ENCODE results near the gene RPL13A.
A peak's percentile ranks its signal among the peaks of the same experiment; 100 is the strongest.

The RPL13A gene

GRCh38 chr19:49512970-49513745, 25.8 kb downstream of the RPL13A start:
- peak; percentile 51 for DNase-seq

GRCh38 chr19:49513746-49514118, 26.3 kb downstream of the RPL13A start:
- DNase-seq = no peak

- DNase-seq = no peak
These were observed 26.7 kb downstream of the RPL13A start for GRCh38 chr19:49514151-49514550.

DNA sequence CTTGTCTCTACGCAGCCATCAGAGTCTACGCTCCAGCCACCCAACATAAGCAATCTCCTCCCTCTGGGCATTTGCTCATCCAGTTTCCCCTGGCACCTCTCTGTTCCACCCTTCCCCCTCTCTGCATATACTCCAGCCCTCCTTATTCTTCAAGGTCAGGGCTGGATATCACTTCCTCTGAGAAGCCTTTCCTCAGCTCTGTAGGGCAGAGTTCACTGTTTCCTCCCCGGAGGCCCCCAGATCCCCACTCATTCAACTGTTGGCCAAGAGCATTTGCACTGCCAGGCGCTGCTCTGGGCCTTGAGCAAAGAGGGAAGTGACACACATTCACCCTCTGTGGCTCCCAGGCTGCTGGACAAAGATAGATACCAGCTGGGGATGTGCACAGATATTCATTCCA, 28.4 kb downstream of the RPL13A start:
- DNase-seq = no peak

DNA sequence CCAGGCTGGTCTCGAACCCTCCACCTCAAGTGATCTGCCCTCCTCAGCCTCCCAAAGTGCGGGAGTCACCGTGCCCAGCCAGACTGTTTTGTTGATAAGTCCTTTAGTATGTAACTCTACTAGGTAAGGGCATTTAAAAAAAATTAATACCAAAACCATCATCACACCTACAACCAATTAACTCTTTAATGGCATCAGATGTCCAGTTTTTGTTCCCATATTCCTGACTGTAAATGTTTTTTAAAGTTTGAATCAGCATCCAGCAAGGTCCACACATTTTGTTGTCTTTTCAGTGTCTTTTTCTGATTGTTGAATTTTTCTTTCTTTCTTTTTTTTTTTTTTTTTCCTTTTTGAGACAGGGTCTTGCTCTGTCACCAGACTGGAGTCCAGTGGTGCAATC, 30.6 kb downstream of the RPL13A start:
- no peak for DNase-seq

GRCh38 chr19:49520705-49521319, 33.4 kb downstream of the RPL13A start:
- DNase-seq = no peak

GRCh38 chr19:49524812-49525455, 37.5 kb downstream of the RPL13A start:
- no peak for DNase-seq

DNA sequence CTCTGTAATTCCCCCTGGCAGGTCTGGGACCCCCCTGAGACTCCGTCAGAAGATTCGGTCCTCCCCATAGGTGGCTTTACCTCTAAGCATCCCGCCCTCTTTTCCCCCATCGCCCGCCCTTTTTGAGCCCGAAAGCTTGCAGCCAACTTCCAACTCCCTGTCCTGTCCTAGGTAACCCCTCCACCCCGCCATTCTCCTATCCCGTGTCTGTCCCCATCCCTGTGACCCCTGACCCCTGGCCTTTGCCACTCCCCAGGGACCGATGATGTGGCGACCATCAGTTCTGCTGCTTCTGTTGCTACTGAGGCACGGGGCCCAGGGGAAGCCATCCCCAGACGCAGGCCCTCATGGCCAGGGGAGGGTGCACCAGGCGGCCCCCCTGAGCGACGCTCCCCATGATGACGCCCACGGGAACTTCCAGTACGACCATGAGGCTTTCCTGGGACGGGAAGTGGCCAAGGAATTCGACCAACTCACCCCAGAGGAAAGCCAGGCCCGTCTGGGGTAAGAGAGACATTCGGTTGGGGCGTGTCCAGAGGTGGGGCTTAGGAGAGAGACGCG, 40.9 kb downstream of the RPL13A start:
- DNase-seq = no peak

DNA sequence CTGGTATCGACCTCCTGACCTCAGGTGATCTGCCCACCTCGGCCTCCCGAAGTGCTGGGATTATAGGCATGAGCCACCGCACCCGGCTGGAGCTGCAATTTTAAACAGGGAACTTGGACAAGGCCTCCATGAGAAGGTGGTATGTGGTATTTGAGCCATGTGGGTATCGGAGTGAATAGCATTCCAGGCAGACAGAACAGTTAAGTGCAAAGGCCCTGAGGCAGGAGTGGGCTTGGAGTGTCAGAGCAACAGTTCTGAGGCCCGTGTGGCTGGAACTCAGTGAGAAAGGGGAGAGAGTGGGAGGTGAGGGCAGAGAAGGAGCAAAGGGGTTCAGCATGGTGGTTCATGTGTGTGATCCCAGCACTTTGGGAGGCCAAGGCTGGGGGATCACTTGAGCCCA, 43.3 kb downstream of the RPL13A start:
- DNase-seq = no peak

- DNase-seq = peak; percentile 87
These were observed 46.4 kb downstream of the RPL13A start for GRCh38 chr19:49533551-49534488.

DNA sequence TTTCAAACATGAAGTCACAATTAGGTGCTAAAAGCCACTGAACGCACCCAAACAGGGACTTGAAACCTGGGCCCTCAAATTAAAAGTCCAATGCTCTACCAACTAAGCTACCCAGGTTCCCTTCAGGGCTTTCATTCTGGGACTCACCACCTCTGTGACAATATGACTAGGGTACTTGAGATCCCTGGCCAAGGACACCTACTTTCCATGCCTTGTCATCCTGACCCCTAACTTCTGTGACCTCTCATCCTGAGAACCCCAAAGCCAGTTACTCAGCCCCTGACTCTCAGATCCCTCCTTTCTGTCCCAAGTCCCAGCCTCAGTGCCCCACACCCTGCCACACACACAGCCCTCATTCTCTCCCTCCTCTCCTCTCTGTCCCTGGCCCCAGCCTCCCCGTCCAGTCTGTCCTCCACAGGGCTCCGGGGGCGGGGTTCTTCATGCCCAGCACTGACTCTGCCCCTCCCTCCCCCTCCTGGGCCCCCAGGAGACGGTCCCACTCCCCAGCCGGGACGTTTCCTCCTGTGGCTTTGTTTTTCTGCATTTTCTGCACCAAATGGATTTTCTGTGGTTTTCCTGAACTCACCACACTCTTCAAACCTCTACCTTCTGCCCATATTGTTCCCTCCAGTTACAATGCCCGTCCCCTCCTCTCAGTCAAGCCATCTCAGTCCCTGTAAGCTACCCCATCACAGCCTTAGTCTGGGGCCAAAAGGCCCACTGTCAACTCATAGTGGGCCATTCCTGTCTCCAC, 47.4 kb downstream of the RPL13A start:
- DNase-seq = peak; percentile 19

- no peak for DNase-seq
These were observed 49.6 kb downstream of the RPL13A start for GRCh38 chr19:49536921-49537462.

GRCh38 chr19:49538643-49539042, 51.2 kb downstream of the RPL13A start:
- no peak for DNase-seq

- no peak for DNase-seq
These were observed 52.0 kb downstream of the RPL13A start for GRCh38 chr19:49539192-49539952.

Measured in stimulated activated CD4-positive, alpha-beta T cell treated with anti-CD3 and anti-CD28 coated beads, Interleukin-15, amount 100 ng/mL, for 24 hours (primary cell).